Fibroblast of the conjunctiva (primary cell): ENCODE results near the gene SLC25A41.
"Not testable (repeated sequence)": the region's sequence is repeated elsewhere in the genome, so short reads cannot be mapped to it uniquely, and the experiment has no call there.

Experiments
- DNase-seq: peaks from one replicate; pipeline ENCODE4 v3.0.0-alpha.2; 2010; ENCODE audit warnings: low read depth

SLC25A41 gene

GRCh38 chr19:6428692-6429418 lies 4.7 kb downstream of the SLC25A41 start:
- DNase-seq = not testable (repeated sequence)

GRCh38 chr19:6427131-6427530 lies 6.4 kb downstream of the SLC25A41 start:
- DNase-seq = no peak

- no peak for DNase-seq
Measured at GRCh38 chr19:6425732-6426620, 7.6 kb downstream of the SLC25A41 start.

- peak; percentile 100 for DNase-seq
Measured at GRCh38 chr19:6424939-6425731, 8.4 kb downstream of the SLC25A41 start.

GRCh38 chr19:6424195-6424938 lies 9.2 kb downstream of the SLC25A41 start, which contains the start of gene KHSRP:
TSS of gene KHSRP (minus strand) at chr19:6424811. CDS start at chr19:6424701, 110 bp downstream.
- DNase-seq = no peak

- DNase-seq = peak; percentile 20
Measured at GRCh38 chr19:6423499-6424194, 9.9 kb downstream of the SLC25A41 start.

GRCh38 chr19:6421075-6422014 lies 12.2 kb downstream of the SLC25A41 start:
- DNase-seq = no peak

- no peak for DNase-seq
Measured at GRCh38 chr19:6418562-6418932, 15.0 kb downstream of the SLC25A41 start.

- no peak for DNase-seq
Measured at GRCh38 chr19:6417713-6418561, 15.6 kb downstream of the SLC25A41 start.

GRCh38 chr19:6416658-6417405 lies 16.7 kb downstream of the SLC25A41 start:
- no peak for DNase-seq

GRCh38 chr19:6415591-6416190 lies 17.9 kb downstream of the SLC25A41 start:
- DNase-seq = no peak

- no peak for DNase-seq
Measured at GRCh38 chr19:6414793-6415590, 18.6 kb downstream of the SLC25A41 start.

- DNase-seq = no peak
Measured at GRCh38 chr19:6413721-6414643, 19.6 kb downstream of the SLC25A41 start.

GRCh38 chr19:6413291-6413690 lies 20.3 kb downstream of the SLC25A41 start:
- no peak for DNase-seq

GRCh38 chr19:6412447-6413091 lies 21.0 kb downstream of the SLC25A41 start:
- DNase-seq = no peak
